Vein endothelial cell (primary cell): ENCODE data around the gene KCNQ4. TPM values are rescaled to one million over a fixed set of nuclear protein-coding genes. Genes with fewer than 3 reads are reported as not detected.

Source experiments
- small RNA-seq: library from RNA; depleted of rRNA; stranded (forward); fragments of <200 nt; gene quantifications from one replicate; pipeline ENCODE3, GENCODE V24; 2012
- total RNA-seq: library from RNA; depleted of rRNA; stranded (reverse); fragments of >200 nt; gene quantifications from 2 replicates; pipeline ENCODE4 v1.2.3, GENCODE V29; 2012

The KCNQ4 gene
- not detected in 2 replicates for total RNA-seq

GRCh38 chr1:40783001-40783905 is at the start of gene KCNQ4:
TSS of gene KCNQ4 (plus strand) at chr1:40783787. CDS start at chr1:40784094, 307 bp downstream.

GRCh38 chr1:40862008-40862863 is 78.6 kb downstream of the KCNQ4 start, which contains the start of gene CITED4:
TSS of gene CITED4 (minus strand) at chr1:40862363. CDS start at chr1:40862127, 236 bp downstream.

Small RNAs within 50 kb of the gene (small RNA-seq; reads per million reads assigned to genes)
- gene MIR30C1 = 4.6 reads per million, percentile 92 among the genes with 10 or more reads in this experiment
- 2,302 reads per million, percentile 100 among the genes with 10 or more reads in this experiment for gene MIR30E
- not detected for gene RN7SL326P

Other genes starting within 250 kb of the KCNQ4 start
- under 0.01 and 0.19 TPM in 2 replicates for gene RIMS3, start 118.1 kb upstream of the KCNQ4 start, total RNA-seq
- 19.6 and 24.0 TPM in 2 replicates for gene NFYC, start 92.1 kb upstream of the KCNQ4 start, total RNA-seq
- gene CITED4, start 78.6 kb downstream of the KCNQ4 start, total RNA-seq = 3.2 and 10.5 TPM in 2 replicates
- gene CTPS1, start 195.9 kb downstream of the KCNQ4 start, total RNA-seq = 34.0 and 35.9 TPM in 2 replicates
- 0.33 and 0.57 TPM in 2 replicates for gene SLFNL1, start 237.9 kb downstream of the KCNQ4 start, total RNA-seq